GM10266 (cell line): ENCODE results near the gene MESD.
A peak's percentile ranks its signal among the peaks of the same experiment; 100 is the strongest.

Experiments
- DNase-seq: peaks from one replicate; pipeline ENCODE4 v3.0.0; 2012; ENCODE audit errors: extremely low spot score
- TF ChIP-seq, protein P1 (sequence below): IDR thresholded peaks from 2 replicates; pipeline ENCODE4 v1.5.1; 2012; ENCODE audit warnings: mild to moderate bottlenecking, low read depth; ENCODE audit not compliant: control insufficient read depth, insufficient read depth; ENCODE audit errors: missing control alignments

Gene MESD

DNA sequence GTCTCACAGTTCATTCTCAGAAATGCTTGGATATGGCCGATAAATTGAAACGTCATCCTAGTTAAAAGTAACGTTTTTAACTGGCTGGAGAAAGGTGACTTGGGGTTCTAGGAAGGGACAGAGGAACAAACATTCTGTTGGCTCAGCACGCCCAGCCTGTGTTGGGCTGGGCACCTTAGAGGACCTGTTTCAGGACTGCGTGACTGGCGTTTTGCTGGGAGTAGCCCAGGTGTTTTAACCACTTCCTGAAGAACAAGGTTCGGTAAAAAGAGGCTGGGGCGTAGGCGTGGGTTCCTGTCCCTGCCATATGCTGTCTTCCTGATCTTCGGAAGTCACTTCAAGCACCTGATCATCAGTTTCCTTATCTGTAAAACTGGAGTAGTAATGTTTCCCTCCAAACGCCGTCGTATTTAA, 10.0 kb upstream of the MESD start:
- no peak for DNase-seq
- TF ChIP-seq, protein P1, sequence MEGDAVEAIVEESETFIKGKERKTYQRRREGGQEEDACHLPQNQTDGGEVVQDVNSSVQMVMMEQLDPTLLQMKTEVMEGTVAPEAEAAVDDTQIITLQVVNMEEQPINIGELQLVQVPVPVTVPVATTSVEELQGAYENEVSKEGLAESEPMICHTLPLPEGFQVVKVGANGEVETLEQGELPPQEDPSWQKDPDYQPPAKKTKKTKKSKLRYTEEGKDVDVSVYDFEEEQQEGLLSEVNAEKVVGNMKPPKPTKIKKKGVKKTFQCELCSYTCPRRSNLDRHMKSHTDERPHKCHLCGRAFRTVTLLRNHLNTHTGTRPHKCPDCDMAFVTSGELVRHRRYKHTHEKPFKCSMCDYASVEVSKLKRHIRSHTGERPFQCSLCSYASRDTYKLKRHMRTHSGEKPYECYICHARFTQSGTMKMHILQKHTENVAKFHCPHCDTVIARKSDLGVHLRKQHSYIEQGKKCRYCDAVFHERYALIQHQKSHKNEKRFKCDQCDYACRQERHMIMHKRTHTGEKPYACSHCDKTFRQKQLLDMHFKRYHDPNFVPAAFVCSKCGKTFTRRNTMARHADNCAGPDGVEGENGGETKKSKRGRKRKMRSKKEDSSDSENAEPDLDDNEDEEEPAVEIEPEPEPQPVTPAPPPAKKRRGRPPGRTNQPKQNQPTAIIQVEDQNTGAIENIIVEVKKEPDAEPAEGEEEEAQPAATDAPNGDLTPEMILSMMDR, result no peak

DNA sequence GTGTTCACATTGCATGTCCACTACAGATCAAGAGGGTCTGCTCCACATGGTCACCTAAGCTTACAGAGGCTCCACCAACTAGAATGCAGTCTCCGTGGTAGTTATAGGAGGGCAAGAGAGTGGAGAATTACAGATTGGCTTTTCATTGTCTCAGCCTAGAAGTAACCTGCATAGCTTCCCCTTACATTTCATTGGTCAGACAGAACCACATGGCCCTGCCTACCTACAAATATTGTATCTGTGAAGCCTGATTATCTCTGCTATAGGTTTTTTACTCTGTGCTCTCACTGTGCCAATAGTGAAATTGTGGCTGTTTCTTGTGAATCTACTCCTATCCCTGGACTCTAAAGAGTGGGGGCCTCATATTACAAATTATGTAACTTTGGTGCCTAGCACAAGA, 8.6 kb upstream of the MESD start:
- TF ChIP-seq, protein P1, result no peak

DNA sequence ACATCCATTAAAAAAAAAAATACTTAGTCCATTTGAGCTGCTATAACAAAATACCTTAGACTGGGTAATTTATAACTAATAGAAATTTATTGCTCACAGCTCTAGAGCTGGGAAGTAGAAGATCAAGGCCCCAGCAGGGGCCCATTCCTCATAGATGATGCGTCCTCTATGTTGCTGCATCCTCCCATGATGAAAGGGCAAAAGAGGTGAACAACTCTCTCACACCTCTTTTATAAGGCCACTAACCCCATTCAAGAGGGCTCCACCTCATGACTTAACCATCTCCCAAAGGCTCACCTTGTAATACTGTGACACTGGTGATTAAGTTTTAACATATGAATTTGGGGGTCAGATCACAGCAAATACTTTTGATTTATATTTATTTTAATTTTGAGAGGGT, 8.1 kb upstream of the MESD start:
- TF ChIP-seq, protein P1, result no peak
- DNase-seq, result no peak

More for the DNA sequence above, 8.6 kb upstream of the MESD start:
- DNase-seq, result no peak

DNA sequence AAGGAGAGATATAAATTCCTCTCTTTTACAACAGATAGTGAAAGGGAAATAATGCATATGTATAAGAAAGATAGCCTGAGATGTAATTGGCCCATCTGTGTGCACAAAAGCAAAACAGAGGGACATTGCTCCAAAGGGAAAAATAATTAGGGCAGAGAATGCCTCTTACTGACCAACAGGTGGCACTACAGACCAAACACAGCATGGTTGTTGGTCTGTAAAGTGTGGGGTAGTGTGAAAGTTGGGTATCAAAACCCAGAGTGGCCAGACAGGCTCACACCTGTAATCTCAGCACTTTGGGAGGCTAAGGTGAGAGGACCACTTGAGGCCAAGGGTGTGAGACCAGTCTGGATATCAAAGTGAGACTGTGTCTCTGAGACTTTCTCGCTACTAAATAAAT, 6.6 kb upstream of the MESD start:
- TF ChIP-seq, protein P1, result peak; percentile 55
- DNase-seq, result no peak

DNA sequence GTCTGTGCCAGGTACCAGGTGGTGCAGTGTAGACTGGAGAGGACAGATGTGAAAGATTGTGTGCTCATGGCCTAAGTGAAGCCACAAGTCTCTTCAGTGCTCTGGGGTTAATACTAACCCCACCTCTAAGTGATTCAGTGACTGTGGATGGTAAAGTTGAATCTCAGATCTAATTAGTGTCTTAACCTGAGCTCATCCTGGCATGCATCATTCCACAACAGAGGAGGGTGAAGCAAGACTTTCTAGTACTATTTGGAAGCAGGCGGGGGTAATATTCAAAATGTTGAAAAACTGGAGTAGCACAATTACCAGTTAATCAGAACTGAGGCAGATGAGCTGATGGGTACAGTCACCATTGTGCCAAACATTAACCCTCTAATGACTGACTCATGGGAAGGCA, 2.8 kb upstream of the MESD start:
- TF ChIP-seq, protein P1, result no peak
- no peak for DNase-seq

DNA sequence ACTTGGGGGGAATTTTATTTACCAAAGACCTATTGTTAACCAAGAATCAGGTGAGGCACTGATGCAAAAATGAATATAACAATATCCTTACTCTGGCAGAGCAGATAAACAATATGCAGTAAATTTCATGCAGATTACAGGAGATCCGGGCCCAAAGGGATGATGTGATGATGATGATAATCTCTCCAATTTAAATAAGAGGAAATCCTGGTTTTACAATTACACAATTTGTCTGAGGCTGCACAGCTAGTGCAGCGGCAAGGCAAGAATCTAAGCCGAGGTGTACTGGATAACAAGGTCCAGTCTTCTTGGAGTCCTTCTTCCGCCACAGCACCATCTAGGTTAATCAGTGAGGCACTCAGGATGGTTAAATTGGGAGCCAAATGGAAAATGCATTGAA, 2.4 kb upstream of the MESD start:
- TF ChIP-seq, protein P1, result no peak
- DNase-seq, result no peak

DNA sequence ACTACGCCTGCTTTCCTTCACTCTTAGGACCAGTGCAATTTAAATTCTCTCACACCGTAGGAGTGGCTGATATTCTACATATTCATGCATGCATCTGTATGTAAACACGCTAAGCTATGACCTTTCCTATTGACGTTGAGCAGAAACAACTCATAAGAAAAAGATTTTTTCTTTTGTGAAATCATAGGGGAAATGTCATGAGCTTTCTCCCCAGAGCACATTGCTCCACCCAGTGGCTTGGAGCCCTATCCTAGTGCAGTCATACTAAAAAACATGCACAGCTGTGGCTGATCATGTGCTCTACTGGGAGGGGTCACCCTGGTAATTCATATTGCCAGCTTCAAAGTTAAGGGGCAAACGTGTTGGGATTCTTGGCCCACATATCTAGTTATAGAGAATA, 1.8 kb upstream of the MESD start:
- DNase-seq, result no peak

More for the DNA sequence above, 1.8 kb upstream of the MESD start:
- TF ChIP-seq, protein P1, result peak; percentile 6
